HG02759 (cell line): ENCODE data around the gene XRN2.
"Not testable (repeated sequence)": the region's sequence is repeated elsewhere in the genome, so short reads cannot be mapped to it uniquely, and the experiment has no call there.

Source experiments
- ATAC-seq: cut with Tn5 transposase; IDR thresholded peaks from one replicate; pipeline ENCODE4 v1.9.1; 2021; ENCODE audit warnings: mild to moderate bottlenecking, moderate library complexity; ENCODE audit not compliant: unreplicated experiment

The XRN2 gene

DNA sequence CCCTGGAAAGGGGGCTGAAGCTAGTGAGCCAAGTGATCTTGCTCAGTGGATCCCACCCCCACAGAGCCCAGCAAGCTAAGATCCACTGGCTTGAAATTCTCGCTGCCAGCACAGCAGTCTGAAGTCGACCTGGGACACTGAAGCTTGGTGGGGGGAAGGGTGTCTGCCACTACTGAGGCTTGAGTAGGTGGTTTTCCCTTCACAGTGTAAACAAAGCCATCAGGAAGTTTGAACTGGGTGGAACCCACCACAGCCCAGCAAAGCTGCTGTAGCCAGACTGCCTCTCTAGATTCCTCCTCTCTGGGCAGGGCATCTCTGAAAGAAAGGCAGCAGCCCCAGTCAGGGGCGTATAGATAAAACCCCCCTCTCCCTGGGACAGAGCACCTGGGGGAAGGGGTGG lies 110.9 kb downstream of the XRN2 start:
- not testable (repeated sequence) for ATAC-seq

DNA sequence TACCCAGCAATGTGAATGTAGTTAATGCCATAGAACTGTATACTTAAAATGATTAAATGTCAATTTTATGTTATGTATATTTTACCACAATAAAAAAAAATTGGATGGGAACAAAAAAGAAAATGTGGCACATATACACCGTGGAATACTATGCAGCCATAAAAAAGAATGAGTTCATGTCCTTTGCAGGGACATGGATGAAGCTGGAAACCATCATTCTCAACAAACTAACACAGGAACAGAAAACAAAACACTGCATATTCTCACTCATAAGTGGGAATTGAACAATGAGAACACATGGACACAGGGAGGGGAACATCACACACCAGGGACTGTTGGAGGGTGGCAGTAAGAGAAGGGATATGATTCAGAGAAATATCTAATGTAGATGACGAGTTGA lies 116.0 kb downstream of the XRN2 start:
- ATAC-seq, result not testable (repeated sequence)

DNA sequence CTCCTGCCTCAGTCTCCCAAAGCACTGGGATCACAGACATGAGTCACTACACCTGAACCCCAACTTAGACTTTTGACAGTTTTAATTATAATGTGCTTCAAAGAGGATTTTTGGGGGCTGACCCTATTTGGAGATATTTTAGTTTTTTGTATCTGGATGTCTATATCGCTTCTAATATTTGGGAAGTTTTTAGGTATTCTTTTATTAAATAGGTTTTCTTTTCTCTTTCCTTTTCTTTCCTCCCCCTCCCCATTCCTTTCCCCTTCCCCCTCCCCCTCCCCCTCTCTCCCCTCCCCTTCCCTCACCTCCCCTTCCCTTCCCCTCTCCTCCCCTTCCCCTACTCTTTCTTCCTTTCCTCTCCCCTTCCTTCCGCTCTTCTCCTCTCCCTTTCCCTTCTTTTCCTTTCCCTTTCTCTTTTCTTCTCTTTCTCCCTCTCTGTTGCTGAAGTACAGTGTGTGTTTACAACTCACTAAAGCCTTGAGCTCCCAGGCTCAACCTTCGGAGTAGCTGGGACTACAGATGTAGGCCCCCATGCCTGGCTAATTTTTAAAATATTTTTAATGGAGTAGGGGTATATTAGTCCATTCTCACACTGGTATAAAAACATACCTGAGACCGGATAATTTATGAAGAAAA lies 118.6 kb downstream of the XRN2 start:
- no peak for ATAC-seq

DNA sequence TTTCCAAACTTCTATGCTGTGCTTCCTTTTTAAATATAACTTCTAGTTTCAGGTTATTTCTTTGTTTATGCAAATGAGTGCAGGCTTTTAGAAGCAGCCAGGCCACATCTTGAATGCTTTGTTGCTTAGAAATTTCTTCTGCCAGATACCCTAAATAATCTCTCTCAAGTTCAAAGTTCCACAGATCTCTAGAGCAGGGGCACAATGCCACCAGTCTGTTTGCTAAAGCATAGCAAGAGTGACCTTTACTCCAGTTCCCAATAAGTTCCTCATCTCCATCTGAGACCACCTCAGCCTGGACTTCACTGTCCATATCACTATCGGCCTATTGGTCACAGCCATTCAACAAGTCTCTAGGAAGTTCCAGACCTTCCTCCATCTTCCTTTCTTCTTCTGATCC lies 120.6 kb downstream of the XRN2 start:
- ATAC-seq, result not testable (repeated sequence)

DNA sequence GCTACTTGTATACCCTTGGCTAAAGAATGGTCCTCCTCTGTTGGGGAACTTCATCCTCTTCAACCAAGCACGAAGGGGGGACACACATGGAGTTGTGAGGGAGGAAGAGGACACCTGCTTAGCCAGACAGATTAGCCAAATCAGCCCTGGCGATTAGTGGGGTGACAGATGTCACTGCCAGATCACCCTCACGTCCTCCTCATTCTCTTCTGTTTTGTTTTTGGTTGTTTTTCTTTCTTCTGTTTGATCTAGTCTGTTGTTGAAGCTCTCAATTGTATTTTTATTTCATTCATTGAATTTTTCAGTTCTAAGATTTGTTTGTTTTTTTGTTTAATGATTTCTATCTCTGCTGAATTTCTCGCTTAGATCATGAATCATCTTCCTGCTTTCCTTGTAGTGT lies 121.7 kb downstream of the XRN2 start:
- ATAC-seq, result no peak

DNA sequence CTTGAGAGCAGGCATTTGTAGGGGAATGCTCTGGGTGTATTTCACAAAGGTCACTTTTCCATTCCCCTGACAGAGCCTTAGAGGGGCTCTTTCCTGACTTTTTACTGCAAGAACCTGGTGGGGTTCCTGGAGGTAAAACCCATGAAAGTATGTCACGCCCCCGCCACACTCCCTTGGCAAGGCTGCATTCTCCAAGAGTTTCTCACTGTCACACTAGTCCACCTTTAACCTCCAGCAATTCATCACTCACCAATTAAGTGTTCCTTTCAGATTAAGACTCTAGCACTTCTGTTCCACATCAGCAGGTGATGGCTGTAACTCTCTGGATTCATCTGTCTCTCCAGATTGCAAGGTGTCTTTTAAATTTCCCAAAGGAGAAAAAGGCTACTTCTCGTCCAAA lies 126.9 kb downstream of the XRN2 start:
- no peak for ATAC-seq

DNA sequence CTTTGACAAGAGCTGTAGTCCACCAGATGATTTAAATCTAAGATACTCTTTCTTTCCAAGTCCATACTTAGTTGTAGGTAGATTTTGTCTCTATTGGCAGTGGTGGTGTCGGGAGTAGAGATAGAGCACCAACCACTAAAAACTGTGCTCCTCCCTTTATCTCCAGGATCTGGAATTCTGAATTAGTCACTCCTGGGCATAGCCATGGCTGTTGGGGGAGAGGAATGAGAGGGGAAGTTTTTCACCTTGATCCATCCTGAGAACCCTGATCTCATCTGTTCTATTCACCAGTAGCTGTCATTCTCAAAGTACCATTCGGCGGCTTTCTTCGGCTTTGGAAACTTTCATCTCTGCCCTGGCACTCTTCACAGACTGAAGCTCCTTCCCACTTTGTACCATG lies 129.8 kb downstream of the XRN2 start:
- no peak for ATAC-seq

DNA sequence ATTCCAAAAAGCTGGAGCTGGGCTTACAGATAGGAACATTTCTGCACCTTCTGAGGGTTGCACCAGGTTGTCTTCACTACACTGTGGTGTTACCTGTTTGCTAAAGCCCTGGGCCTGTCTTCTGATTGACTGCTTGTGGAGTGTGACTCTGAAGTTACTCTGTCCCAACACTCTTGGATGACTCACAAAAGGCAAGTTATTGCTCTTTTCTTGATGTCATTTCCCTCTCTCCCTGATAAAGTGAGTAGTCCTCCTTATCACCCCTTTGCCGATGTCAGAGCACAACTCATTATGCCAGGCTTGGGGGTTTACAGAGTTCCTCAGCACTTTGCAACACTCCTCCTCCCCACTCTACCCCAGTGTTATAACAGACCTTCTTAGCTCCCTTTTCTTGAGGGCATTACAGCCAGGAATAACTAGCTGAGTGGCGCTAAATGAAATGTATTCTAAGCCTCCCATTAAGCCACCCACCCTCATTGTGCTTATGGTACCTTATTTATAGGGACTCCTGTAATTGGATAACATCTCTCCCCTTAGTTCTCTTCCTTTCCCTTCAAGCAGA lies 130.3 kb downstream of the XRN2 start:
- ATAC-seq, result no peak

DNA sequence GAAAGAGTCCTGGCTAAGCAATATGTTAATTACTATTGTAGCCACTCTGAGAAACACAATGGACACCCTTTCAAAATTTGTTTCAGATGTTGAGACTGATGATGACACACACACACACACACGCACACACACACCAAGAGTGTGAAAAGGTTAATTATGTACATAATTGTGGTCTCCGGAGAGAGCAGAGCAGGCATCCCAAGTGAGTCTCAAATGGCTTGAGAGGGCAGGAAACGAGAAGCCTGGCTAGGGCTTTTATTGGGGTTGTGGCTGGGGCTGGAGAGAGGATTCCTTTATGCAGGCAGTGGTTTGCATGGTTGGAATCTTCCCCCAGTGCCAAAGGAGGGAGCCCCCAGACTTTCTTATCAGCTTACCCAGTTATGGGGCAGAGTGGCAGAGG lies 132.4 kb downstream of the XRN2 start:
- ATAC-seq, result no peak

DNA sequence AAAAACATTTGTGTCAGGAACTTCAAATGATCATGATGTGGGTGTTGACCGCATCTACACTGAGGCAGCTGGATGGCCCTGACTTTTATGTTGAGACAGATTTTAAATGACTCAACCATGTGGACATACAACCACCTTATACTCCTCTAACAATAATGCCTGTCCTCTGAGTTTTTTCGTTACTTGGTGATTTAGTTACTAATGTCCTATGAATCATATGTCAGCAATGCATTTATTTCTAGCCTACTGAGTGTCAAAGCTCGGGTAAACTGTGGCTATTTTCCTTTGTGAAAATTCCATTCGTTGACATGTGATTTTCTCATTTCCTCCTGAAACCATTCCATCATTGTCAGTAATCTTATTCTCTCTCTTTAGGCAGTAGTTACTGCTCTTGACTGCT lies 133.1 kb downstream of the XRN2 start:
- no peak for ATAC-seq

DNA sequence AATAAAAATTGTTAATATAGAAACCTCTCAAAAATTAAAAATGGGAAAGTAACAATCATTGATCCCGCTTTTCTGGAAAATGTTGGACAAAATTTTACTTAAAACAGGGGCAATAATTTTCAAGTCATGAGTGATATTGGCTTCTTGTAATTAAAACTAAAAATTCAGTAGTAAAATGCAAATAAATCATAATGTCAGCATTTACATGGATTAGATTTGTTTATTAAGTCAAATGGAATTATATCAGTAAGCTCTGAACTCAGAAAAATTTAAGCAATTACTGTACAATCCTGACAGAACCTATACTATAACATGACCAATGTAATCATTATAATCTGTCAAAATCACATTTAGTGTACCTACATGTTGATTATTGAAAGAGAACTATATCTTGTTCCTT lies 134.1 kb downstream of the XRN2 start:
- ATAC-seq, result no peak

DNA sequence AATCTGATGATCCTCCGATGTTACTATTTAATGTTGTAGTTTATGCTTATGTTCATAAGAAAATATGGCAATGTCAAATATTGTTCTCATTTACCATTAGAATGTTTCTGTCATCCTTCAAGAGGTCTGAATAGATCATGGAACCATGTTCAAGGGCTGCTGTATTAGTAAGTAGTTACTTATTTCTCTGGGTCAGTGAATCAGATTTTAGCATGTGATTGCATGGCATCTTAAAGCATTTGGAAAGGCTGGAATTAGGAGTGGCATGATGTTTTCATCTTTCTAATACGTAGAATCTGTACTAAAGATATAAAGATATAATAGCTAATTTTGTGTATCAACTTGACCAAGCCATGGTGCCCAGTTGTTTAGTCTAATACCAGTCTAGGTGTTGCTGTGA lies 134.7 kb downstream of the XRN2 start:
- ATAC-seq, result no peak
